Germinal center (tissue), 1 donor: ENCODE data around the gene GRIK1.

Source experiments
- DNase-seq: peaks from one replicate; pipeline ENCODE4 v3.0.0; 2012; ENCODE audit warnings: mixed read lengths, low spot score

GRIK1 gene

DNA sequence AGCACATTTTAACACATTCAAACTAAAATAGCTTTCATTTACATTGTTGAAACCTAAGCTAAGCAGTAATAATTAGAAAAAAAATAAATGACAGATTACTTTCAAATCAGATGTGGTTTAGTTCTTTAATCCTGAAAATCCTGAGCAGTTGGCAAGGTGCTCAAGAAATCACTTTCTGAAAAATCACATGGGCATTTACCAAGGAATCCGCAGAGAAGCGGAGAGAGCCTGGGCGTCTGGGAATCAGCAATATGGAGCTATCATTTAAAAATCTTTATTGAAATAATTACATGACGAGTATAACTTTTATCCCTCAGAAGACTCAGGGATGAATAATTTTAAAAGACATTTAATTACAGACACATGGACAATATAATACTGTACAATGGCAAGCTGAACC is 30.2 kb downstream of the GRIK1 start:
- DNase-seq, result no peak

DNA sequence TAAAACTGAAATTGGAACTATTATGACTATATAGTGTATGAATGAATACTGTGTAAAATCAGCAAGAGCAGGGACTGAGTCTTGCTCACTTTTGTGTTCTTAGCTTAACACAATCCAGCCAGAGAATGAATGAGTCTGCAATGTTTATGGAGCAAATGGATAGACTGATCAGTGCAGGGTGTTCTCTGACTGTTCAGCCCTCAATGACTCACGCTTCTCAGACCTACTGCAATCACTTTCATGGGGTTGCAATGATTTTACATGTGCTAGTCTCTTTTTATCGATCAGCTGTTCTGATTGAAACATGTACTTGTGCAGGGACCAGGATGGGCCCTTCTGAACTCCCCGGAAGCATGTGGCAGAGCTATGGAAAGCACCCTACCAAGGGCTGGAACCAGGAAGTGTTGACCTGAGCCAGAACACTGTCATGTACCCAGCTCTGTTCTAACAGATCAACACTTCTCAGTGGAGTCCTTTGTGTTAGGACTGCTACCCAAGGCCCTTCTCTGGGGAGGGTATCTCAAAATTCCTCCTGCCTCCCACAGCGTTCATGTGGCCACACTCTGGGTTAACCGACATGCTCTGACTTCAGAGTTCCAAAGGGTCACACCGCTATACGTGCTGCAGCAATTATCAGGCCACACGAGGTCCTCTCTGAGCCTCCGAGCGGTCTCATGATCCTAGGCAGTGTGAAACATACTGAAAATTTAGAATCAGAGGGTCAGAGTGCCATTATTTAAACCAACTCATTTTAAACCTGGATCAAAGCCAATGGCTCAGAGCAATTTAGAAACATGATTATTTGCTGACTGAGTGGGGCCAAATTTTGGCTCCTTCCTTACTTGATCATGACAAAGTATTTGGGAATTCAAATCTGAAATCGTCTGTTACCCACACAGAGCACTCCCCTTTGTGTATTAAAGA is 35.2 kb downstream of the GRIK1 start:
- DNase-seq, result no peak

DNA sequence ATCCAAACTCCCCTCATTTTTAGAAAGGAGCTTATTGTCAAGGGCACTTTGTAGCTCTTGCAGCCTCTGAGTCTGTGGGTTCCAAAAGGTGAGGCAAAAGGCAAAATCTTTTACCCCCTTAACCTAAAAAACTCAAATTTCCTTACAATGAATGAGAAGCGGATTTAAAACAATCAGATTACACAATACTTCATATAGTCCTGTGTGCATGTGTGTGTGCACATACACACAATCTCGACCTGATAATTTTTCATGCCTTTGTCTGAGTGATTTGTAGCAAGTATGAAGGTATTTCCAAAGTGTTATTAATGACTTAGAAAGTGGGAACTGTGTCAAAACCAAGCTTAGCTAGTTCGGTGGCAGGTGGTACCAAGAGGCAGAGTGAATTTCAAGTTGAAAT is 42.9 kb downstream of the GRIK1 start:
- no peak for DNase-seq

DNA sequence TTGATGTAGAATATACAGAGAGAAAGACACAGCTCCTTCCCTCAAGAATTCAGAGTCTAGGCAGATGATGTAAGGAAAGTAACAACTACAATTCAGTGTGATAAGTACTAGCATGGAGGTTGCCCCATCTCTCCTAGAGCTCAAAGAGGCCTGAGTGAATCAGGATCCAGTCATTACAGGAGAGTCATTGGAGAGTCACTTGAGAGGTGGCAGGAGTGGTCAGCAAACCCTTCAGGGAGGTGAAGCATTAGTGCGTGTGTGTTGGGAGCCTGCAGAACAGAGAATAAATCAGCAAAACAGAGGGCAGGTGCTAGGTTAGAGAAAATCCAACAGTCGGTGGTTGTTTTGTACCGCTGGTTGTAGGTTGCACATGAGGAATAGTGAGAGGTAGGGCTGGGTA is 46.1 kb downstream of the GRIK1 start:
- DNase-seq, result no peak

DNA sequence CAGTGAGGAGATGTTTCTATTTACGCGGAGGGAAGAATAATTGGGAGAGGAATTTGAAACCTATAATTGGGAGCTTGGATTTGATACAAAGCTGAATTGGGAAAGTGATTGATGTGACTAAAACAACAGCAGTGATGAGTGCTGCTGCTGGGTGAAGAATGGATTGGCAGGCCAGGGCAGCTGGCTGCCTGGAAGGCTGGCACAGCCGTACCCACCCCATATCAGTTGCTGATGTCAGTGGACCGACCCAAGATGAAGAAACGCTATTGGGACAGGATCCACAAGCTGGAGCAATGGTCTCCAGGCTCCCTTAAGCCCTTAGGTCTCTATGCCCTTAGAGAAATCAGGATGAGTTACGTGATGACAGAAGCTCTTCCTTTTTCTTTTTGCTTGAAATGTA is 47.4 kb downstream of the GRIK1 start:
- no peak for DNase-seq

DNA sequence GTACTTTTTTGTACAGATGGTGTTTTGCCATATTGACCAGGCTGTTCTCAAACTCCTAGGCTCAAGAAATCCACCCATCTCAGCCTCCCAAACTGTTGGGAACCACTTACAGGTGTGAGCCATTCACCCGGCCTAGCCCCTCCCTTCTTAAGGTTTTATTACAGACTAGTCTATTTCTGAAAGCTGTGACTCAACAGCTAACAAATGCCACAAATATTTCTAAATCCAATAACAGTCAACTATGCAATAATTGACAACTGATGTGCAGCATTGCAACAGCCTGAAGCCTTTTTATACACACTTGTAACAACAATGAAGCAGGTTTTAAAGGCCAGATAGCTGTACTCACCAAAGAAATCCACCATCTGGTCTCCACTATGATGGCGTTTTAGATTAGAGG is 51.4 kb downstream of the GRIK1 start:
- DNase-seq, result no peak

DNA sequence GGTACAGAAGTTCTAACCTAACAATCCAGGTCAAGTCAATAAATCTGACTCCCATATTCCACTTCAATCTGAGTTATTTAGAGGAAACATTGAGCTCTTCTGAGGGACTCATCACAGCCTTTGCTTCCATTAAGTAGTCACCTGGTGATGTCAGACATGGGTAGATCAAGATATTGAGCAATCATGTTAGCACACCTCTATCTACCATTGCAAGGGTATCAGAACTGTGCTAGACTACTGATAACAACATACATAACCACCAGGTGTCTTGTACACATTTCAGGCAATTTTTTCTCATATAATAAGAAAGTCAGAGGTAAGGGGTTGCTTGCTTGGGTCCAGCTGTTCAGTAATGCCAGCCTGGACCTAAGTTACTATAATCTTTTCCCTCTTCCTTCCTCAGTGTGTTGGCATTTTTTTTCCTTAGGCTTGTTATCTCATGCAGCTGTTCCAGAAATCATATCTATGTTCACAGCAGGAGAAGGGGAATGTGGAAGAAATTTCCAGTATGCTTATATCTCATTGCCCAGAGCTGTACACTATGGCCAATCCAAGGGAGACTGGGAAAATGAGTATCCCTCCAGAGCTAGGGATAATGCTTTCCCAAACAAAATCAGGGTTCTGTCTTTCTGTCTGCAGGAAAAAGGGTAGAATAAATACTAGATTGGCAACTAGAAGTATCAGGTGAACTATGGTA is 52.3 kb downstream of the GRIK1 start:
- DNase-seq, result no peak

DNA sequence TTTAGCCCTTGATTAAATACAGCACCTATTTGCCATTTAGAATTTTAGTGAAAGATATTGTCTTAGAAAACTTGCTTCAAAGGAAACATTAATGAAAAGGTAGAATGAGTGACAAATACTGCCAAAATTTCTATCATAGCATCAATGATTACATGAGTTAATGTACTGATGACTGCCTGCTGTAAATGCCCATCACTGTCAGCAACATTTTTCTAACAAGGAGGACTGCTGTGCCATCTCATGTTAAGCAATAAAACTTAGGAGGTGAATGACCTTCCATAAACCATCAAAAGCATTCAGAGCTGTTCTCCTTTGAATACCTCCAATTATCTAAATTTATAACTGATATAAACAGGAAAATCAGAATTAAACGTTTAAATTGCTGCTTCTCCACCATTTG is 54.3 kb downstream of the GRIK1 start:
- DNase-seq, result no peak

DNA sequence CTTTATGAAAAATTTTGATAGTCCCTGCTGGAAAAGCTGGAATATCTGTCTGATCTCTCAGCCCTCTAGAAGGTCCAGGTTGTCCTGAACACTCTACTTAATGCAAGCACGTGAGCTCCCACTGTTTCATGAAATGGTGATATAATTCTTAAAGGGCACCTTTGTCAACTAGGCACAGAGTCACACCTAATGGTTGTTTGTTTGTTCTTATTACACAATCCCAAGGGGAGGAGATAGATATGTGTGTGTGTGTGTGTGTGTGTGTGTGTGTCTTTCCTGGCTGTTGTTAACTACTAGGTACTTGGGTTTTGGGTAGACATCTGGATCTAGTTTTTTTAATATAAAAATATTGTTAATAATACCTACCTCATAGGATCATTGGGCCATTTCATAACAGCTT is 63.9 kb downstream of the GRIK1 start:
- DNase-seq, result no peak

DNA sequence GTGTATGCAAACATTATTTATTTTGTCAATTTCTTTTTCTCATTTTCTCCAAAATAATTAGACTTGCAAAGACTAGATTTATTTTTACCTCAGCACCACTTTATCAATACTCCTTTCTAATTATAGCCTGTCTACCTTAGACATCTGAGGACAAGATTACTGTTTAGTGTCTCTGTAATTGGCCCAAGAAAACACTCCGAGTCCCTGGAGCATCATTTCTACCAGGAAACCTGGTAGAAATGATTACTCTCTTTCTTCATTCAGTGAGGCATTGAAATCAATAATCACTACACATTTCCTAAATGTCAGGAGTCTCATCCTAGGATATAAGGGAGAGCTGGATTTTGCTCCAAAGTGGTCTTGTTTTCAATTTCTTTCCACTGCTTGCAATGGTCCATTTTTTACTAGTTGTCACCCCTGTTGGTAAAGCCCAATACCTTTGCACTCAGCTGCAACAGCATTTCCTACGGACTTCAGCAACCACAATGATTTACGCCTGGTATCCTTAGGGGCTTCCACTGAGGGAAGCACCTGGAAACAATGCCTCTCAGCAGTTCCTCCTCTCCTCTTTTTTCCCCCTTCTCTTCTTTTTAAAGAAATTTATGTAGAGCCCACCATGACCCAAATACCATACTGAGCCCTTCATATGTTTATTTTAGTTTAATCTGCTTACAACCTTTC is 64.6 kb downstream of the GRIK1 start:
- no peak for DNase-seq

DNA sequence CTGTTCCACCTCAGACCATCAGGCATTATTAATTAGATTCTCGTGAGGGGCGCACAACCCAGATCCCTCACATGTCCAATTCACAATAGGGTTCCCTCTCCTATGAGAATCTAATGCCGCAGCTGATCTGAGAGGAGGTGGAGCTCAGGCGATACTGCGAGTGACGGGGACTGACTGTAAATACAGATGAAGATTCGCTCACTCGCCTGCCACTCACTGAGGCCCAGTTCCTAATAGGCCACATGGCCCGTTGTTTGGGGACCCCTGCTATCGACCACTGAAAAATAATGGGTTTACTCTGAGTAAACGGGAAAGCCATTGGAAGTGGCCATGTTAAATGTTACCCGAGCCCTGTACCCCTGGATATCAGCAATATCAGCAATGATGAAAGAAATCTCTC is 65.9 kb downstream of the GRIK1 start:
- no peak for DNase-seq

DNA sequence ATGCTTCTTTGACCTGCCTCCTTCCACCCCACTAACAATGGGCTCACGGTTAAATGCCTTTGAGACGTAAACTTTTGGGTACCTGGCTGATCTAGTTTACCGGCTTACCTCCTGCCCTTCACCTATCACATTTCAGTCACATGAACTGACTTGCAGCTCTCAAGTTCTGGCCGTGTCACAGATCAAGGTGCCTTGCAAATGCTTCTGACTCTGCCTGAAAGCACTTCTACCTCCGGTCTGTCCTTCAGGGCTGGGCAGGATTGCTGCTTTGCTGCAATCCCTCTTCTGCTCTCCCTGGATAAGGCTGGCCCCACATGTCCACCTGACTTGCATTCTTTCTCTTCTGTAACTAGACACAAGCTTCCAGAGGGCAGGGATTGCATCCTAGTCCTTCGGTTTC is 69.0 kb downstream of the GRIK1 start:
- DNase-seq, result no peak

DNA sequence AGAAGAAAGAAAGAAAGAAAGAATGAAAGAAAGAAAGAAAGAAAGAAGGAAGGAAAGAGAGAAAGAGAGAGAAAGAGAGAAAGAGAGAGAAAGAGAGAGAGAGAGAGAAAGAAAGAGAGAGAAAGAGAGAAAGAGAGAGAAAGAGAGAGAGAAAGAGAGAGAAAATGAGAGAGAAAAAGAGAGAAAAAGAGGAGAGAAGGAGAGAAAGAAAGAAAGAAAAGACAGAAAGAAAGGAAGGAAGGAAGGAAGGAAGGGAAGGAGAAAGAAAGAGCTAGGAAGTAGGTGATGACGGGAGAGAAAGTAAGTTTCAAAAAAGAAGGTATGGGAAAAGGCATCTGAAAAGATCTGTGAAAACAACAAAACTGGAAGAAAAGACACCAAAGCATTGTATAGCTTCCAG is 72.0 kb downstream of the GRIK1 start:
- DNase-seq, result no peak

DNA sequence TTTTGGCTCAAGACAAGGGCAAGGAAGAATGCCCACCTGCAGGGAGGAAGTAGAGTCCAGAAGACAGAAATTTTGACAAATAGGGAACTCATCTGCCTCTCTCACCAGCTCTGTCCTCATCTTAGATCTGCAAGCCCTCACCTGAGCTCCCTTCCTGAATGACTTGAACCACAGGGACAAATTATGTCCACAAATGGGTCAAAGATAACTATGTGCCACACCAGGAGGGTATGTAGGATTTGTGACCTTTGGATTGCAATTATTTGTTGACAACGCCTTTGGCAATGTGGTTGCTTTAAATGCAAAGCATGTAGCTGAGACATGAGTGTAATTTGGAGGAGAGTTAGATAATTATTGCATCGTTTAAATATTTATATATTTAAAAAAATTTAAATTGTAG is 79.5 kb downstream of the GRIK1 start:
- DNase-seq, result no peak

DNA sequence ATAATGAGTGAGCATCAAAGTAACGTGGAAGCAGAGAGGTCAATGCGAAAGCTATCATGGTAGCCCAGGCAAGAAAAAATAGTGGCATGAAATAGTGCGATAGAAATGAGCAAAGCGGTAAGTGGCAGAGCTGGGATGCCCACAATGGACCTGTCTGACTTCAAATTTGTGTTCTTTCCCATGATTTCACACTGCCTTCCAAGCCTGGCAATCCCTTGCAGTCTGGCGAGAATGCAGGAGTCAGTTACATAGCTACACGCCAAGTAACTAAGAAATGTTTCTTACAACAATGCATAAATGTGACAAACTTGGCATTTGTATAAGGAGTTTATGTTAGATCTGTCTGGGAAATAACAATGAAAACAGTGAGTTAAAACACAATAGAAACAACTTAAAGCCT is 82.6 kb downstream of the GRIK1 start:
- no peak for DNase-seq

DNA sequence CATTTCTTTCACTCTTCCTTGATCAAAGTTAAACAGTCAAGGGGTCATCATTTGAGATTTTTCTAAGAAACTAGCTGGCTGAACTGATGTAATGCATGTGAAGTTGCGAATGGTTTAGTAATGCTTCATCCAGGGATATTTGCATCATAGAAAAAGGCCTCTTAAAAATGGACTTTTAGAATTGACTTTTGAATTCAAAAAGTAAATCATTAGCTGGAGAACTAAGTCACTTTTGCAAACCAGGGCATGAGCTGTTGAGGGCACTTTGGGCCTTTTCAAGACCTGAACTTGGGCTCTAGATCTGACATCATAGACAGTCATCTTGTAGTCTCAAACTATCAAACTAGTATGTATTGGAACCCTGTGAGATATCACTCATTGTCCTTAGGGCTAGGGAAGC is 85.0 kb downstream of the GRIK1 start:
- no peak for DNase-seq

DNA sequence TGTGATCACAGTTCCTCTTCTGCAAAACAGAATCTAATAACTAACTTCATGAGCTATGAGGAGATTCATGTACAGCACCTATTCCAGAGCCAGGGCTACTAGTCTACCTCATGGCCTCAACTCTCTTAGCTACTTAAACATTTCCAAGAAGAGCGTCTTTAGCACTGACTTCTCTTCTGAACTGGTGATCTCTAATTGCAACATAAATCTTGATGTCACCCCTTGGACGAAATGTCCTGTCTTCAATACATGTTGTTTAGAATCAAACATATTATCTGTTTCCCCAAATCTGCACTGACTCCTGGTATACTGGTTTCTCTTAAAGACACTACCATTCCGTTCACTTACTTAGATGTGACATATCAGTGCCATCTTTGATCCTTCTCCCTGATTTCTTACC is 88.2 kb downstream of the GRIK1 start:
- DNase-seq, result no peak

DNA sequence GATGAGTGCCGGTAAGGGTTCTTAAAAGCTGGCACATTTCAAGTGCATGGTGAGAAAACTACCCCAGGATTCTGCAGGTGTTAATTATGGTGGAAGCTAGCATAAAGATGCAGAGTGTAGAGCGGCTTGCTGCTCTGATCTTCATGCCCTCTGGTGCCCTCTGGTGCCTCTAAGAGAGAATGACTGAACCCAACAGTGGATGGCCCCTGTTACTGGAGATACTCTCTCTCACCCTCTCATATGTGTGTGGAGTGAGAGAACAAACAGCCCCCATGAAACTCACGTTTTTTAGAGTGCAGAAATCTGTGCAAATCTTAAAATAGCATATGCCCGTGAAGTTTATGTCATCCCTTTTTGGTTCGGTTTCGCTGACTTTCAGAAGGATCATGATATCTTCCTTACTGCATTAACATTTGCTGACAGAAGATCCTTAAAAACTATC is 90.0 kb downstream of the GRIK1 start:
- DNase-seq, result peak; percentile 58

DNA sequence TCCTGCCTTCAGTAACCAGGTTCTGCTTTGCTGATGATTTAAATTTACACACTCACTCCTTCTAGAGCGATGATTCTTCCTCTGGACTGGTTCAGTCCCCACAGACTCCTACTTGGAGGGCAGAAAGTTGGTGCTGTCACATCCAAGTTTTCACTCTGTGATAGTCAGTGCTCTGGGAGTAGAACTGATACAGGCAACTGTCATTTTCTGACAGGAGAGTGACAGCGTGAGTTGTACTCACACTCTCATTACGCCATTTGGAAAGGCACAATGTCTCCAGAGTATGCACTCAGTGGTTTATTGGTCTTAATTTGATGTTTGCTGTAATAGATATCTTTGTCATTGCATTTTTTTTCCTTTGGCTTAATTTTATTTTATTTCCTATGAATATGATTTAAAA is 96.0 kb downstream of the GRIK1 start:
- no peak for DNase-seq

DNA sequence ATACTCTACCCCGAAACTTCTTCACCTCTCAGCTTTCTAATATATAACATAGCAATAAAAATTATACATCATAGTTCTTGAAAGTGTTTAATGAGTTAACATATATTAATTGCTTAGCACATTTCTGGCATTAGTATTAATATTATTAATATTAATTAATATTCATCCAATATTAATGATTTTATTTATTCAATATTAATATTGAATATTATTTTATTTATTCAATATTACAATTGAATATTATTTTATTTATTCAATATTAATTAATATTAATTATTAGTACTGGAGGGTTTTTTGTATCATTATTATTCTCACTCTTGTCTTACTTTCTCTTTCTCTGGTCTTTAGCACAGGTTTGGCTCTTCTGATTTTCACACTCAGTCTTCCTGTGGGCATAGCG is 105.2 kb downstream of the GRIK1 start:
- DNase-seq, result no peak

DNA sequence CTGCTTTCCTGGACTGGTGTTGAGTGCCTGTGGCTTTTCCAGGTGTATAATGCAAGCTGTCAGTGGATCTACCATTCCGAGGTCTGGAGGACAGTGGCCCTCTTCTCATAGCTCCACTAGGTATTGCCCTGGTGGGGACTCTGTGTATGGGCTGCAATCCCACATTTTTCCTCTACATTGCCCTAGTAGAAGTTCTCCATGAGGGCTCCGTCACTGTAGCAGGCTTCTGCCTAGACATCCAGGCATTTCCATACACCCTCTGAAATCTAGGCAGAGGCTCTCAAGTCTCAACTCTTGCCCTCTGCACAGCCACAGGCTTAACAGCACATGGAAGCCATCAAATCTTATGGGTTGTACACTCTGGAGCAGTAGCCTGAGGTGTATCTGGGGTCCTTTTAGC is 107.6 kb downstream of the GRIK1 start:
- no peak for DNase-seq

DNA sequence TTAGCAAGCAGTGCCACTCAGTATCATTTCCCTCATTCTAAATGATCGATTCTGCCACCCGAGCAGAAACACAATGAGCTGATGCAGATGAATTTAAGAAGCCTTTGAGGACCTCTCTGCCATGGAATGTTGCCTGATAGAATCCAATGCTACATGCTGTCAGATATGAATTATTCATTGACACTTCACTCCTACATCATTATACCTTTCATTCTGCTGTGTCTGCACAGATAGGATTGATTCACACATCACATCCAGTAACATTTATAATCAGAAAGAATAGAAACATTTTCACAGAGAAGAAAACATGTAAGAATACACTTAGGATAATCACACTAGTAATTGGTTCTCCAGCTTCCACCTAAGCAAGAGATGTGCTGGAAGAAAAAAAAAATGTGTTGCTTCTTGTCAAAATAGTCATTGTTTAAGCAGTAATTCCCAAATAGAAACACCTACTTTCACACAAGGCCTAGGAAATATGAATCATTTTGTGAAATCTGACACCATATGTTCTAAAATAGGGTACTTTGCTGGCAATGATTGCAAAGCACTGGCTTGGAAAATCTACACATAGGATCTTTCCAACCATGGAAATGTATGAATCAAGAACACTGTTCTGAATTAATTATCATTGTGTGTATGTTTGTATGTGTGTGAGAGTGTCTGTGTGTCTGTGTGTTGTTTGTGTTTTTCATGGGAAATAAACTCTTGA is 110.1 kb downstream of the GRIK1 start:
- no peak for DNase-seq
